Measurements from ENCODE around the gene CCIN. TPM values are rescaled to one million over a fixed set of nuclear protein-coding genes. Genes with fewer than 3 reads are reported as not detected.

The CCIN gene
- total and polyA plus RNA-seq, 2 of the 4 experiments (the other 2 are of a cell fraction): 0.80 to 1.1 TPM

DNA sequence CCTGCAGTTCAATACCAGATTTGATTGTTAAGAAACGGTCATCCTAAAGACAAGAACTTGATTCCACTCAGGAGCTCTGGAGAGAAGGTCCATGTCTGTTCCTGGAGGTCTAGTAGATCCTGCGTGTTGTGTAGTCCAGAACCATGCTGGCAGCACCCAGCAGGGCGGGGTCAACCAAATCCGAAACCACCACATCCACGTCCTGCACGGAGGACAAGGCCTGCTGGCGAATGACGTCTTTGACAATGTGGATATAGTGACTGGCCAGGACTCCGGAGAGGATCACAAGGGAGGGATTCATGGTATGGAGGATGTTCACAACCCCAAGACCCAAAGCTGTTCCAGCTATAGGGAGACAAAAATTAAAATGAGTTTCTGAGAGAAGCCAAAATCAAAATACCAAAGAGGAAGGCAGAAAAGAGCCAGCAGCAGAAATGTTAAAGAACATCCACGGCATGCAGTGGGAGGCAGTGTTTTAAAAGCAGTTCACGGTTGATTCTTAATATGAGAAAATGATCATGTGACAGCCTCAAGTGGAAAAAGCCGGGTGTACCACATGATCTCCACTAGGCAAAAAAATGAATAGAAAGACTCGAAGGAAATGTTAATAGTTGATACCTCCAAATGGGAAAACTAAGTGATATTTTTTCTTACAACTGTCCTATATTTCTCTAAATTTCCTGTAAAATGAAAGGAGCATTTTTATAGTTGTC lies 48.2 kb downstream of the CCIN start:
- H3K4ac ChIP-seq (ENCODE audit: low read depth, low read length): no peak overlapping the region
- no peak overlapping the region for H3K4me2 ChIP-seq (ENCODE audit: low read depth, low read length)
- H3K27me3 ChIP-seq (ENCODE audit: control insufficient read depth, insufficient read depth, low read length): no peaks in the 10 kb centered on the region
- no peak overlapping the region for H3K4me3 ChIP-seq (ENCODE audit: insufficient read depth, low read depth, low read length)
- DNase-seq: no peak
- intact Hi-C loops (cut with micrococcal nuclease) (no loop called here), dilution Hi-C loops (cut with HindIII; ENCODE audit: low sequenced_read_pairs, unreplicated experiment) (no loop called here), in situ Hi-C loops (cut with MboI; ENCODE audit: low sequenced_read_pairs) (no loop called here)
- no peak overlapping the region for H2BK5ac ChIP-seq (ENCODE audit: low read depth, low read length, poor library complexity, severe bottlenecking)
- H2AK9ac ChIP-seq (replicated peaks; ENCODE audit: low read depth, low read length, poor library complexity): peak overlapping the region; percentile 14
- H3K9me1 ChIP-seq (ENCODE audit: insufficient read depth, low read length): peaks cover 13% of the 10 kb centered on the region
- H3K9me3 ChIP-seq (ENCODE audit: control insufficient read depth, insufficient read depth, low read length): peaks cover 1% of the 10 kb centered on the region
- no peak overlapping the region for H2AFZ ChIP-seq (replicated peaks; ENCODE audit: low read length, poor library complexity)
- no TSS peak for BruUV-seq (replicated peaks)
- ChIA-PET POLR2A (ENCODE audit: unreplicated experiment) (interaction anchor here (0.6 kb wide), 1 partner anchor 15 kb away, joined by 5 read pairs; no protein-coding TSS in a partner anchor), CTCF (no interaction called here)
- no peak overlapping the region for H3K18ac ChIP-seq (ENCODE audit: low read depth, low read length)
- no peak overlapping the region for H4K5ac ChIP-seq (ENCODE audit: low read depth, low read length)
- no peak overlapping the region for H3K14ac ChIP-seq (replicated peaks; ENCODE audit: low read depth, low read length)
- H3K27ac ChIP-seq (ENCODE audit: insufficient read depth, low read length): no peak overlapping the region
- H3K56ac ChIP-seq (ENCODE audit: extremely low read depth, insufficient read depth, low read length): no peak overlapping the region
- H3K9ac ChIP-seq (ENCODE audit: low read depth, low read length): no peak overlapping the region
- no peak overlapping the region for H4K91ac ChIP-seq (ENCODE audit: insufficient read depth, low read depth, low read length)
- no peak overlapping the region for H4K8ac ChIP-seq (ENCODE audit: low read depth in 2 of 2, low read length in 2 of 2)
- no peak overlapping the region for H2AK5ac ChIP-seq (ENCODE audit: low read depth, low read length)
- H2BK15ac ChIP-seq (ENCODE audit: low read depth, low read length): no peak overlapping the region
- H4K20me1 ChIP-seq (ENCODE audit: insufficient read depth, low read length): peaks cover 23% of the 10 kb centered on the region; the same call in 1 of the 2 replicates
- ATAC-seq (ENCODE audit: low read depth): no peak
- peaks cover 41 to 78% of the 10 kb centered on the region in 2 experiments for H3K79me1 ChIP-seq (ENCODE audit: low read depth in 1 of 2, low read length in 2 of 2)
- TF ChIP-seq, protein P1, sequence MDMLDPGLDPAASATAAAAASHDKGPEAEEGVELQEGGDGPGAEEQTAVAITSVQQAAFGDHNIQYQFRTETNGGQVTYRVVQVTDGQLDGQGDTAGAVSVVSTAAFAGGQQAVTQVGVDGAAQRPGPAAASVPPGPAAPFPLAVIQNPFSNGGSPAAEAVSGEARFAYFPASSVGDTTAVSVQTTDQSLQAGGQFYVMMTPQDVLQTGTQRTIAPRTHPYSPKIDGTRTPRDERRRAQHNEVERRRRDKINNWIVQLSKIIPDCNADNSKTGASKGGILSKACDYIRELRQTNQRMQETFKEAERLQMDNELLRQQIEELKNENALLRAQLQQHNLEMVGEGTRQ (IDR thresholded peaks at IDR 0.05; ENCODE audit: low read depth, low read length): no peak
- TF ChIP-seq SMC3 (IDR thresholded peaks at IDR 0.05; ENCODE audit: low read depth, low read length) (no peak), MAFK (IDR thresholded peaks at IDR 0.05; ENCODE audit: low read depth, low read length) (no peak), RFX5 (IDR thresholded peaks at IDR 0.05; ENCODE audit: low read depth, low read length) (no peak), BHLHE40 (IDR thresholded peaks at IDR 0.05; ENCODE audit: low read depth, low read length) (no peak), MXI1 (IDR thresholded peaks at IDR 0.05; ENCODE audit: borderline replicate concordance, low read depth, low read length) (no peak), NFE2L2 (IDR thresholded peaks at IDR 0.05; ENCODE audit: low read depth, low read length) (no peak), MAZ (IDR thresholded peaks at IDR 0.05; ENCODE audit: borderline replicate concordance, low read depth, low read length) (no peak), FOS (IDR thresholded peaks at IDR 0.05; ENCODE audit: low read depth, low read length) (no peak), CEBPB (IDR thresholded peaks at IDR 0.05; ENCODE audit: low read depth, low read length) (no peak)
- TF ChIP-seq, protein P2, sequence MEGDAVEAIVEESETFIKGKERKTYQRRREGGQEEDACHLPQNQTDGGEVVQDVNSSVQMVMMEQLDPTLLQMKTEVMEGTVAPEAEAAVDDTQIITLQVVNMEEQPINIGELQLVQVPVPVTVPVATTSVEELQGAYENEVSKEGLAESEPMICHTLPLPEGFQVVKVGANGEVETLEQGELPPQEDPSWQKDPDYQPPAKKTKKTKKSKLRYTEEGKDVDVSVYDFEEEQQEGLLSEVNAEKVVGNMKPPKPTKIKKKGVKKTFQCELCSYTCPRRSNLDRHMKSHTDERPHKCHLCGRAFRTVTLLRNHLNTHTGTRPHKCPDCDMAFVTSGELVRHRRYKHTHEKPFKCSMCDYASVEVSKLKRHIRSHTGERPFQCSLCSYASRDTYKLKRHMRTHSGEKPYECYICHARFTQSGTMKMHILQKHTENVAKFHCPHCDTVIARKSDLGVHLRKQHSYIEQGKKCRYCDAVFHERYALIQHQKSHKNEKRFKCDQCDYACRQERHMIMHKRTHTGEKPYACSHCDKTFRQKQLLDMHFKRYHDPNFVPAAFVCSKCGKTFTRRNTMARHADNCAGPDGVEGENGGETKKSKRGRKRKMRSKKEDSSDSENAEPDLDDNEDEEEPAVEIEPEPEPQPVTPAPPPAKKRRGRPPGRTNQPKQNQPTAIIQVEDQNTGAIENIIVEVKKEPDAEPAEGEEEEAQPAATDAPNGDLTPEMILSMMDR (conservative IDR thresholded peaks at IDR 0.05; ENCODE audit: low read depth, low read length): no peak
- TF ChIP-seq, protein P3, sequence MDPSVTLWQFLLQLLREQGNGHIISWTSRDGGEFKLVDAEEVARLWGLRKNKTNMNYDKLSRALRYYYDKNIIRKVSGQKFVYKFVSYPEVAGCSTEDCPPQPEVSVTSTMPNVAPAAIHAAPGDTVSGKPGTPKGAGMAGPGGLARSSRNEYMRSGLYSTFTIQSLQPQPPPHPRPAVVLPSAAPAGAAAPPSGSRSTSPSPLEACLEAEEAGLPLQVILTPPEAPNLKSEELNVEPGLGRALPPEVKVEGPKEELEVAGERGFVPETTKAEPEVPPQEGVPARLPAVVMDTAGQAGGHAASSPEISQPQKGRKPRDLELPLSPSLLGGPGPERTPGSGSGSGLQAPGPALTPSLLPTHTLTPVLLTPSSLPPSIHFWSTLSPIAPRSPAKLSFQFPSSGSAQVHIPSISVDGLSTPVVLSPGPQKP (IDR thresholded peaks at IDR 0.05; ENCODE audit: borderline replicate concordance, low read depth, low read length): no peak
- H3K36me3 ChIP-seq (ENCODE audit: control insufficient read depth, insufficient read depth, low read length): peaks cover 54% of the 10 kb centered on the region
- 95% methylated on average over 10 of the region's 13 CpGs; no CpG with 5 or more reads in 1 of the 2 experiments for WGBS, 2 experiments (ENCODE audit: extremely low coverage in 2 of 2, insufficient read length in 1 of 2)
- no peak overlapping the region for H2BK120ac ChIP-seq (ENCODE audit: low read depth, low read length)
- H3K23ac ChIP-seq (ENCODE audit: low read depth, low read length): no peak overlapping the region
- H2BK20ac ChIP-seq (ENCODE audit: low read depth, low read length): no peak overlapping the region
- H3K4me1 ChIP-seq (ENCODE audit: control insufficient read depth, insufficient read depth, low read length): peaks cover 3% of the 10 kb centered on the region
